ENCODE results near the gene RANBP3L. TPM values are rescaled to one million over a fixed set of nuclear protein-coding genes. Genes with fewer than 3 reads are reported as not detected.

The RANBP3L gene
- total RNA-seq, 1 donor from 2014 or later: not detected

- no peaks in the 10 kb centered on the region for H3K9me3 ChIP-seq (ENCODE audit: insufficient read depth, low read depth, low read length)
- no peak overlapping the region for H3K4me3 ChIP-seq (ENCODE audit: insufficient read depth, low read depth, low read length)
- Mint-ChIP-seq H3K9me3 (ENCODE audit: unreplicated experiment) (no peaks in the 10 kb centered on the region), H3K4me3 (ENCODE audit: unreplicated experiment) (no peak overlapping the region), H3K4me1 (ENCODE audit: low read depth, unreplicated experiment) (no peaks in the 10 kb centered on the region), H3K27me3 (ENCODE audit: low read depth, unreplicated experiment) (no peaks in the 10 kb centered on the region), H3K27ac (ENCODE audit: unreplicated experiment) (no peak overlapping the region), H3K36me3 (ENCODE audit: low read depth, unreplicated experiment) (no peaks in the 10 kb centered on the region)
- H3K36me3 ChIP-seq (ENCODE audit: insufficient read depth, low read length): no peaks in the 10 kb centered on the region
- H3K79me2 ChIP-seq (ENCODE audit: insufficient read depth, low read length): no peaks in the 10 kb centered on the region
- no peak for DNase-seq (ENCODE audit: low read depth)
- FAIRE-seq: no peak
- H3K27me3 ChIP-seq (ENCODE audit: insufficient read depth, low read length): no peaks in the 10 kb centered on the region
- no peak overlapping the region for H2AFZ ChIP-seq (ENCODE audit: low read depth, low read length)
- no peaks in the 10 kb centered on the region for H3K4me1 ChIP-seq (ENCODE audit: insufficient read depth, low read length)
- H4K20me1 ChIP-seq (ENCODE audit: insufficient read depth, low read length): no peaks in the 10 kb centered on the region
- TF ChIP-seq EZH2 (IDR thresholded peaks at IDR 0.05; ENCODE audit: insufficient read depth, low read length): no peak
- TF ChIP-seq, protein P1, sequence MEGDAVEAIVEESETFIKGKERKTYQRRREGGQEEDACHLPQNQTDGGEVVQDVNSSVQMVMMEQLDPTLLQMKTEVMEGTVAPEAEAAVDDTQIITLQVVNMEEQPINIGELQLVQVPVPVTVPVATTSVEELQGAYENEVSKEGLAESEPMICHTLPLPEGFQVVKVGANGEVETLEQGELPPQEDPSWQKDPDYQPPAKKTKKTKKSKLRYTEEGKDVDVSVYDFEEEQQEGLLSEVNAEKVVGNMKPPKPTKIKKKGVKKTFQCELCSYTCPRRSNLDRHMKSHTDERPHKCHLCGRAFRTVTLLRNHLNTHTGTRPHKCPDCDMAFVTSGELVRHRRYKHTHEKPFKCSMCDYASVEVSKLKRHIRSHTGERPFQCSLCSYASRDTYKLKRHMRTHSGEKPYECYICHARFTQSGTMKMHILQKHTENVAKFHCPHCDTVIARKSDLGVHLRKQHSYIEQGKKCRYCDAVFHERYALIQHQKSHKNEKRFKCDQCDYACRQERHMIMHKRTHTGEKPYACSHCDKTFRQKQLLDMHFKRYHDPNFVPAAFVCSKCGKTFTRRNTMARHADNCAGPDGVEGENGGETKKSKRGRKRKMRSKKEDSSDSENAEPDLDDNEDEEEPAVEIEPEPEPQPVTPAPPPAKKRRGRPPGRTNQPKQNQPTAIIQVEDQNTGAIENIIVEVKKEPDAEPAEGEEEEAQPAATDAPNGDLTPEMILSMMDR (IDR thresholded peaks at IDR 0.05; ENCODE audit: insufficient read depth, low read depth, low read length): no peak
- no peak overlapping the region for H3K4me2 ChIP-seq (ENCODE audit: low read length)
- no peak overlapping the region for H3K27ac ChIP-seq (ENCODE audit: low read depth, low read length)
- H3K9ac ChIP-seq (ENCODE audit: low read length): no peak overlapping the region
These were observed 10.3 kb upstream of the RANBP3L start for GRCh38 chr5:36311956-36312355.

GRCh38 chr5:36310138-36310537 lies 8.4 kb upstream of the RANBP3L start:
- H3K4me1 ChIP-seq (ENCODE audit: insufficient read depth, low read length): no peaks in the 10 kb centered on the region
- H3K4me3 Mint-ChIP-seq (ENCODE audit: unreplicated experiment): no peak overlapping the region

More at GRCh38 chr5:36310138-36310537, 8.4 kb upstream of the RANBP3L start:
- no peak overlapping the region for H3K4me2 ChIP-seq (ENCODE audit: low read length)
- no peak overlapping the region for H2AFZ ChIP-seq (ENCODE audit: low read depth, low read length)
- H3K4me3 ChIP-seq (ENCODE audit: insufficient read depth, low read depth, low read length): no peak overlapping the region
- Mint-ChIP-seq H3K27ac (ENCODE audit: unreplicated experiment) (no peak overlapping the region), H3K27me3 (ENCODE audit: low read depth, unreplicated experiment) (no peaks in the 10 kb centered on the region), H3K4me1 (ENCODE audit: low read depth, unreplicated experiment) (no peaks in the 10 kb centered on the region), H3K9me3 (ENCODE audit: unreplicated experiment) (no peaks in the 10 kb centered on the region), H3K36me3 (ENCODE audit: low read depth, unreplicated experiment) (no peaks in the 10 kb centered on the region)
- no peaks in the 10 kb centered on the region for H4K20me1 ChIP-seq (ENCODE audit: insufficient read depth, low read length)
- no peak for TF ChIP-seq EZH2 (IDR thresholded peaks at IDR 0.05; ENCODE audit: insufficient read depth, low read length)
- TF ChIP-seq, protein P1 (IDR thresholded peaks at IDR 0.05; ENCODE audit: insufficient read depth, low read depth, low read length): no peak
- H3K79me2 ChIP-seq (ENCODE audit: insufficient read depth, low read length): no peaks in the 10 kb centered on the region
- H3K36me3 ChIP-seq (ENCODE audit: insufficient read depth, low read length): no peaks in the 10 kb centered on the region
- H3K27ac ChIP-seq (ENCODE audit: low read depth, low read length): no peak overlapping the region
- H3K9ac ChIP-seq (ENCODE audit: low read length): no peak overlapping the region
- no peaks in the 10 kb centered on the region for H3K9me3 ChIP-seq (ENCODE audit: insufficient read depth, low read depth, low read length)
- DNase-seq (ENCODE audit: low read depth) (no peak), FAIRE-seq (no peak)
- no peaks in the 10 kb centered on the region for H3K27me3 ChIP-seq (ENCODE audit: insufficient read depth, low read length)
